ENCODE results near the gene TCFL5.
"Not testable (repeated sequence)": the region's sequence is repeated elsewhere in the genome, so short reads cannot be mapped to it uniquely, and the experiment has no call there.

DNA sequence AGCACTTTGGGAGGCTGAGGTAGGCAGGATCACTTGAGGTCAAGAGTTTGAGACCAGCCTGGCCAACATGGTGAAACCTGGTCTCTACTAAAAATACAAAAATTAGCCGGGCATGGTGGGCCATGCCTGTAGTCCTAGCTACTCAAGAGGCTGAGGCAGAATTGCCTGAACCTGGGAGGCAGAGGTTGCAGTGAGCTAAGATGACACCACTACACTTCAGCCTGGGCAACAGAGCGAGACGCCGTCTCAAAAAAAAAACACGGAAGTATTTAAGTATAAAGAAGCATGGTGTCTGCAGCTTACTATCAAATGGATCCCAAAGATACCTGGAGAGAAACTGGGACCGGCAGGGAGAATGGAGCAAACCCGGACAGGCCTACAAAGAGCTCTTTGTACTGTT, 12.7 kb downstream of the TCFL5 start:
- TF ChIP-seq, protein P1, sequence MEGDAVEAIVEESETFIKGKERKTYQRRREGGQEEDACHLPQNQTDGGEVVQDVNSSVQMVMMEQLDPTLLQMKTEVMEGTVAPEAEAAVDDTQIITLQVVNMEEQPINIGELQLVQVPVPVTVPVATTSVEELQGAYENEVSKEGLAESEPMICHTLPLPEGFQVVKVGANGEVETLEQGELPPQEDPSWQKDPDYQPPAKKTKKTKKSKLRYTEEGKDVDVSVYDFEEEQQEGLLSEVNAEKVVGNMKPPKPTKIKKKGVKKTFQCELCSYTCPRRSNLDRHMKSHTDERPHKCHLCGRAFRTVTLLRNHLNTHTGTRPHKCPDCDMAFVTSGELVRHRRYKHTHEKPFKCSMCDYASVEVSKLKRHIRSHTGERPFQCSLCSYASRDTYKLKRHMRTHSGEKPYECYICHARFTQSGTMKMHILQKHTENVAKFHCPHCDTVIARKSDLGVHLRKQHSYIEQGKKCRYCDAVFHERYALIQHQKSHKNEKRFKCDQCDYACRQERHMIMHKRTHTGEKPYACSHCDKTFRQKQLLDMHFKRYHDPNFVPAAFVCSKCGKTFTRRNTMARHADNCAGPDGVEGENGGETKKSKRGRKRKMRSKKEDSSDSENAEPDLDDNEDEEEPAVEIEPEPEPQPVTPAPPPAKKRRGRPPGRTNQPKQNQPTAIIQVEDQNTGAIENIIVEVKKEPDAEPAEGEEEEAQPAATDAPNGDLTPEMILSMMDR (IDR thresholded peaks at IDR 0.05; ENCODE audit: low read depth, low read length), result not testable (repeated sequence)
- not testable (repeated sequence) for TF ChIP-seq EZH2phosphoT487 (IDR thresholded peaks at IDR 0.05; ENCODE audit: low read depth)

Data from OCI-LY3 (cell line).